ENCODE data around the gene NELL2.

Gene NELL2

DNA sequence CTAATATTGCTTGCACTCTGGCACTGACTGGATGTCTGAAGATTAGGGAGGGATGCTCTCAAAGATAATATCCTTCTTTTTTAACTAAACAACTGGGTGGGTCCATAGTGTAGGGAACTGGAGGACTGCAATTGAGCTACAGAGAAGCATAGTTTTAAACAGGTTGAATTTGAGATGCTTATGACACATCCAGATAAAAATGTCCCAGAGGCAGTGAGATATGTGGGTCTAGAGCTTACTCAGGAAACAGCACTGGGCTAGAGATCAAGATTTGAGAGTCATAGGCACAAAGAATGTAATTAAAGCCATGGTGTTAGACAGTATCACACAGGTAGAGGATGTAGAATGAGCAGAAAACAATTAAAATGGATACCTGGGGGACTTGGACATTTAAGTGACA is 198.4 kb downstream of the NELL2 start:
- DNase-seq, result no peak

DNA sequence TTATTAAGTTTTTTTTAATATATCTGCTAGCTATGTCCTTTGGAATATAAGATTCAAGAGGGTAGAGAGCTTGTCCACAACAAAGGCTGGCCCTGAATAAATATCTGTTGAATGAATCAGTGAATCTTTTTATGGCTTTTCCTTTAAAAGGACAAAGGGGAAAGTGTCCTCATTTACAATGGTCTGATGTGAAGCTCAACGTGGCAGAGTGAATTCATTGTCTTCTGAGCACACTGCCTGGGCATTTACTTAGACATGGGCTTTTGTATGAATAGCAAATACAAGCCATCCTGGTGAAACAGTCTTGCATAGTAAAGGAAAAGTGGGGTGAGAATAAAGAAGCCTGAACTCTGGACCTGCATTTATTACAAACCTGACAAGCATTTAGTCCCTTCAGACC is 201.2 kb downstream of the NELL2 start:
- DNase-seq, result no peak

DNA sequence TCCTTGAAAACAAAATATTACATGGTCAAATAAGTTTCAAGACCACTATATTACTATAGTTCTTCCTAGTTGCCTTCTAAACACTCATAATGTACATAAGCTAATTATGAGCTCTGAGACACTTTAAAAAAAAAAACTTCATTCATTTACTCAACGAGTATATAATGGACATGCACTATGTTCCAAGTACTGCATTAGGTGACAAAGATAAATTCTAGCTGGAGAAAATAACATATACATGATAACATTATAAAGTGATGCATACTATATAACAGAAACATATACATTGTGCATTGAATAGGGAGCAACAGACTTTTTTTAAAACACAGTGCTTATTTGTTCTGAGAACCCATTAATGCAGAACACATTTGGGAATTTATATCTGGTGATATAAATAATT is 202.3 kb downstream of the NELL2 start:
- no peak for DNase-seq

DNA sequence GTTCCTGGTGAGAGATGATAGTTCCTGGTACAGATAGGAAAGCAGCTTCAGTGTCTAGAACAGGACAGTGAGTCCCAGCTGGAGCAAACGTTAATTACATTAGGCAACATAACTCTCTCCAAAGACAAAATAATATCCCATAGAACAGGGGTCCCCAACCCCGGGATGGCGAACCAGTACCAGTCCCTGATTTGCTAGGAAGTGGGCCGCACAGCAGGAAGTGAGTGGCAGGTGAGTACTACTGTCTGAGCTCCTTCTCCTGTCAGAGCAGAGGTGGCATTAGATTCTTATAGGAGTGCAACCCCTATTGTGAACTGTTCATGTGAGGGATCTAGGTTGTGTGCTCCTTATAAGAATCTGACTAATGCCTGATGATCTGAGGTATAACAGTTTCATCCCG is 204.1 kb downstream of the NELL2 start:
- no peak for DNase-seq

DNA sequence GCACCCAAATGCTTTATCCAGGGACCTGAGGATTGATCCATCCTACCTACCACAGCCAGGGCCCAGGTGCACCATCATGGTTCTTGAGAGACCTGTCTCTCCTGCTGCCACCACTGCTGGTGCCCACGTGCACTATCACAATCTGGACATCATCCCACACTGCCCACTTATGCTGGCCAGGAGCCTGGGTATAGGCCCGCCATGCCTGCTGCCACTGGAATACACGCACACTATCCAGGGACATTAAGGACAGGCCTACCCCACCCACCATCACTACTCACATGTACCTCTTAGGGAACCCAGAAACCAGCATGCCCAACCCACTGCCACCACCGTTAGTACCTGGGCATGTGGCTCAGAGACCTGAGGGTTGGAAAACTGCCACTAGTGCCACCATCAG is 207.7 kb downstream of the NELL2 start:
- DNase-seq, result no peak

DNA sequence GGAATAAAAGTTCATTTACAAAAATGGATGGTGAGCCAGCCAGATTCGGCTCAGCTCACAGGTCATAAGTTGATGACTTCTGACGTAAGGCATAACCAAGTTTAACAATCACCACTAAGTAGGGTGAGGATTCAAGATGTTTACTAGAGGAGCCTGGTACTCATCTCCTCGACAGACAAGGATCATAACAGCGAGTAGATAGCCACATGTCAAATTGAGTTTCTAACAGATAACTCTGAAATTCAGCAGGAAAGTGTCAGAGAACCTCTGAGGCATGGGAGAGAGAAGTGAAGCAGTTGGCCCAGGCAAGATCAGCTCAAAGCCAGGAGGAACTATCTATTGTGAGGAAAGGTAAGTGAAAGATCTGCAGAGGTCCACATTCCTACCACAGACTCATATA is 208.7 kb downstream of the NELL2 start:
- no peak for DNase-seq

DNA sequence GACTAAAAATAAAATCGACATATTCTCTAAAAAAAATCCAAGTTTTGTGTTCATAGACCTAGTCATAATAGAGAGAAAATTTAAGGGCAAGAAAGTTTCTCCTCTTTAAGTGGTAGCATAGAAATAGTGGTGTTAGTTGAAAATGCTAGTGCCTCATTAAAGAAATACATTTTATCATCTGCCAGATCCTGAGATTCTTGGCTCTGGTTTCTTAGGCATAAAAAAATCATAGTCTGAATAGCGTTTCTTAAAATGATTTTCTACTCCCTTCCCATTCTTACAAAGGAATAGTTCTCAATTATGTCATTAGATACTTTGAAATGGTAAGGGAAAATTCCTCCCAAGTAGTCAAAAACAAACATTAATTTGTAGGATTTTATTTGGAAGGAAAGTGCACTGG is 212.8 kb downstream of the NELL2 start:
- DNase-seq, result no peak

DNA sequence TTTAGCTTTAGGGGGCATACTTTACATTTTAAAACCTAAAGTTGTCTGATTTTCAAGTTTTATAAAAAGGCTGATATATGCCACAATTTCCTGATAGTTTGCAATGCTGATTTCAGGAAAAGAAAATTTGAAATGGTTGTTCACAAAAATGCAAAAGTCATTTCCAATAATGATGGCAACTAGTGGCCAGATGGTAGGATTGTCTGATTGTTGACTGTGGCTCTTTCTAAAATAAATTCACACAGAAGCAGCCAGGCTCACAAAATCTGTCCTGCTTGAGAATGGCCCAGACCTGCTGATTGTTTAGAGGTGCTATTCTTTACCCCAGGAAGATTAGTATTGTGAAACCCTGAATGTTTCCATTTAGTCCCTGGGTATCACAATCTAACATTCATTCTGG is 220.3 kb downstream of the NELL2 start:
- DNase-seq, result no peak

DNA sequence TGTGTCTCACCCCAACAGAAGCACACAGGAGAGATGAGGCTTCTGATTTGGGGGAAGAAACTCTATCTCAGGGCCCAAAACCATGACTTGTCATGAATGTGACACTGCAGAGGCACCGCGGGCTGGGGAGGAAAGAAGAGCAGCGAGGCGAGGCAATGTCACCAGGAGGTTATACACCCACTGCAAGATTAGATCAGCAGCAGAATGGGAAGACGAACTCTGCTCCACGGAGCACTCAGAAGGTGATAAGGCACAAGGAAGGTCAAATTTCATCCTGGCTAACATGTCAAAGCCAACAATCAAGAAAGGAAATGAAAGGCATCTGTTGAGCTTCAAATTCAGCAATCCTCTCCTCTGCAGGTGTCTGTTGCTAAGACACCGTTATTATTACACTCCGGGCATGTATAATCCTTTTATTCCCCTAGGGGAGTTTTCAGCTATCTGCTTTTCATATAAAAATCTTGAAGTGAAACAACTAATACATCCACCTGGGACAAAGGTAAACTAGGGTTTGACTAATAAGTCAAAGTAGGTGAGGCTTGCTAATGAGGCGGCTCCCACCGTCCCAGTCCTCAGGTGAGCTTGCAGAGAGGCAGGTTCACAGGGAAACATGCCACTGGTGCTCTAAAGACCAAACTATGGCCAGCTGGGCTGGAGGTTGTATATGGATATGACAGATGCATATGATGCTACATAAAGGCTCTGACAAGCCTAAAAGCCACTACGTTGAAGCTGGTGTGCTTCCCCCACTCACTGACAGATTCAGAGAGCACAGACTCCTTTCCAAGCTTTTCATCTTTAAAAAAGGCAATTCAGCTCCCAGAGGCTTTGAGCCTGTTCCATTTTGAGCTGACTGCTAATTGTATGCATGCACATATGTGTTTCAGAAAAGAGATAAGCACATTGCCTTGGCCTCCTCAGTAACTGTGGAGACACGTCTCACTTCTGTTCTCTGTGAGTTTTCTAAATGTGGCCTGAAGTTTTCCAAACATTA is 221.2 kb downstream of the NELL2 start:
- DNase-seq, result no peak

DNA sequence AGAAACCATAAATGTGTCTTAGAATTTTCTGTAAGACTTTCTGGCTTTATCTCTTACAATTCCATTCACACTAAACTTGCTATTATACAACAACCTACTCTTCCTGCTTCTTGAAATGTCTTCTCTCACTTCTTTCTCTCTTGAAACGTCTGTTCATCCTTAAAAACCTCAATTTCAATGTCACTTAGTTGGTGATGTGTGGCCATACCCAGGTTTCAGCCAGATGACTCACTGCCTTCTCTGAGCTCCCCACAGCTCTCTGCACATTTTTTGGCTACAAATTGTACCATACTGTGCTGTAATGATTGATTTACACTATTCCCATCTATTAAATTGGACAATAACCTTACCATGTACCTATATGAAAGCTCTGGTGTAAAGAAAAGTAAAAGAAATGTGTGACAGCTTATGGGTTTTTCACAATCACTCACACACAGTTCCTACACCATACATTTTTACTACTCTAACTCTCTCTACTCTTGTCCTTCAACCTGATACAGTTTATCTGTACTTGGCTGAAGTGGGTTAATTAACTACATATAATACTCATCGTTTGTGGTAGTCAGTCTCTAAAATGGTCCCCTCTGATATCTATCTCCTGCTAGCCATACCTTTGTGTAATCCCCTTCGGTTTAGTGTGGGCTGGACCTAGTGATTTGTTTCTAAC is 222.1 kb downstream of the NELL2 start:
- no peak for DNase-seq

DNA sequence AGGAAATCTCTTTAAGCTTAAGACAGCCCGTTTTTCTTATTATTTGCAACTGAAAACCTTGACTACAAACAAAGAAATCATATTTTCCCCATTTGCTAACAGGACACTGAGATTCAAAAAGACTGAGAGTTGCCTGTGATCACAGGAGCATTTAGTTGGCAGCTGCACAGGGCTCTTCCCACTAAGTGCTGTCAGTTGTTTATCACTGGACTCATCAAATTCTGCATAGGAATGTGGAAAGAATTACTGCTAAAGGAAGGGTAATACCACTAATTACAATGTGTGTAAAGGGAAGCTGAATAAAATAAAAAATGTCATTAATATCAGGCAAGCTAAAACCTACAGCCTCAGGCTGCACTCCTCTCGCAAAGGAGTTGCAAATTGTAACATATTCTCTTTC is 226.4 kb downstream of the NELL2 start:
- DNase-seq, result no peak

DNA sequence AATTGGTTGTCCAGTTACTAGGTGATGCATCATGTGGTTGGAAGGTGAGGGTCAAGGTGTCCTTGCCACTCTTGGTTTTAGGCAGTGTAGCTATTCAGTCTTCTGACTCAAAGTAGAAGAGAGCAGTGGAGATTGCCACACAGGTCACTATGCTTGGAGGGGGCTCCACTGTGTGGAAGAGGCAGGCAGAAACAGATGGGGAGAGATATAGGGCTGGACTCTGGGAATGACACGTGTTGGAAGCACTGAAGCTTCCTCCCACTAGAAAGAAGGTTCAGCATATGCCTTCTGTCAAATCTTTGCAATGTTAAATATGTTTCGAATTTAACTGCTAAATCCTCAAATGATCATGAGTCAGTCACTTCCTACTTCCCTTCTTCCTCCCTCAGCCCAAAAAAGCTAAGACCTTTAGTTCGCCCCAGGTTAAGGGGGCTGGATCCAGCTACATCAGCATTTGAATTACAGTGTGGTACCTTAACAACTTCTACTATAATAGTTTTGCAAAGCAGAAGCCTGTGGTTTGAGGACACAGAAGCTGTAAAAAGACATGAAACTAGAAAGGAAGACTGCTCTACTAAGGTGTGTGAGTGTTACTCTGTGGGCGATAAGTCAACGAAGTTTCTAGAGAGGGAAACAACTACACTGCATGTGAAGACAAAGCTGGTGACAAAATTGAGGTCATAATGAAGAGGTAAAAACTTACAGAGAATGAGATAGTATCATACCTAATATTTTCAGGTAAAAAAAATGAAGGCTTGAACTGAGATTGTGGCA is 228.0 kb downstream of the NELL2 start:
- no peak for DNase-seq

DNA sequence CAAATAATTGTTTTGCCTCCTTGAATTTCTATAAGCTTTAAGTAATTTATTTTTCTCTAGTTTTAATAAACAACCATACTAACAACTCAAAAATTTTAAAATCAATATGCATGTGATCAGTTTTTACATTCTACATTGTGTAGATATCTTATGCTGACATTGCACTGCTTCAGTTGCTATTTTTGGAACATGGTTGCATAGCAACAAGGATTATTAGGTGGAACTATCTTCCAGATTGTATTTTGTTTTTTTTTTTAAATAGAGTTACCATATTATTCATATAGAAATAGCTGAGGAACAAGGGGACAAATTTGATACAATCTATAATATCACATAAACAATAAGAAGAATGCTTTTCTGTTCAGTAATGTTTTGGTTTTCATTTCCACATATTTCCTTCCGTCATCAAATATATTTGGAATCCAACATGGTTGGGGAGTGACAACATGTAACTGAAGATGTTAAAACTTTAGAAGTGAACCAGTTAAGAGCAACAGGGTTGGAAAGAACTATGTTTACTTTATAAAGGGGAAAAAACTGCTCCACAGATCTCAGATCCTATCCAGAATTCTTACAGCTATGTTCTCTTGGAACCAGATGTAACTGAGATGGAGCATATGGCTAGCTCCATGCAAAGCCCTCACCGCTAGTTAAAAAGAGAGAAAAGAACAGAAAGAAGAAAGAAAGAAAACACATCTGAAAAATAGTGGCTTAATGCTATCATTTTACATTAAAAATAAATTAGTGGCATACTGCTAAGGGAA is 235.5 kb downstream of the NELL2 start:
- DNase-seq, result no peak

DNA sequence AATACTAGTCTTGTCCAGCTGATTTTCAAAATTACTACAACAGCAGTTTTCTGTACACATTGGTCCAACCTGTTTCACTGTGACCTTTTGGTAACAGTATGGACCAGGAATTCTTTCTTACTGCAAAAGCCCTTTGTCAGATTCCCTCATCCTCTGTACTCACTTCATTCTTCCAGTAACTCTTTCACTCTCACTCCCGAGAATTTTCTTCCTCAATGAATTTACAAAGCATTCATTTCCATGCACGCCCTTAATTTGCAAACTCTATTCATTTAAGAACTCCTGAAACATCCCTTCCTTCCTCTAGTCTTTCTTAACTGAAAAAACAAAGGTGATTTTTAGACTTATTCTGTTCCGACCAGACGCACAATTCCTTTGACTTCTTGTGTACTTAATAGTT is 238.2 kb downstream of the NELL2 start:
- no peak for DNase-seq

DNA sequence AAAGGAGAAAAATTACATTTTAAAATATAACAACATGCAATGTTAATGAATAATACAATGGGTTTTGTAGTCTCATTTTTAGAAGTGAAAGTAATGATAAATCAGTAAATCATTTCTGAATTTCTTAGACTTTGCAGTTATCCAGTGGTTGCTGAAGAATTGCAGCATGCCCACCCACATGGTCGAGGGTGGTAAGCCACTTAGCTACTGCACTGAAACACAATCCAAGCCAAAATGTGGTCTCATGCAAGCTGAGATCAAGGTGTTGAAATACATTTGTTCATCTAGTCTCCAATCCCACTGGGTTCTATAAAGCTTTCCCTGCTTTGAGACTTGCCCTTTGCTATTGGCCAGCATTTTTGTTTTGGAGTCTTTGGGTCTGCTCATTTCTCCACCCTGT is 247.9 kb downstream of the NELL2 start:
- no peak for DNase-seq

DNA sequence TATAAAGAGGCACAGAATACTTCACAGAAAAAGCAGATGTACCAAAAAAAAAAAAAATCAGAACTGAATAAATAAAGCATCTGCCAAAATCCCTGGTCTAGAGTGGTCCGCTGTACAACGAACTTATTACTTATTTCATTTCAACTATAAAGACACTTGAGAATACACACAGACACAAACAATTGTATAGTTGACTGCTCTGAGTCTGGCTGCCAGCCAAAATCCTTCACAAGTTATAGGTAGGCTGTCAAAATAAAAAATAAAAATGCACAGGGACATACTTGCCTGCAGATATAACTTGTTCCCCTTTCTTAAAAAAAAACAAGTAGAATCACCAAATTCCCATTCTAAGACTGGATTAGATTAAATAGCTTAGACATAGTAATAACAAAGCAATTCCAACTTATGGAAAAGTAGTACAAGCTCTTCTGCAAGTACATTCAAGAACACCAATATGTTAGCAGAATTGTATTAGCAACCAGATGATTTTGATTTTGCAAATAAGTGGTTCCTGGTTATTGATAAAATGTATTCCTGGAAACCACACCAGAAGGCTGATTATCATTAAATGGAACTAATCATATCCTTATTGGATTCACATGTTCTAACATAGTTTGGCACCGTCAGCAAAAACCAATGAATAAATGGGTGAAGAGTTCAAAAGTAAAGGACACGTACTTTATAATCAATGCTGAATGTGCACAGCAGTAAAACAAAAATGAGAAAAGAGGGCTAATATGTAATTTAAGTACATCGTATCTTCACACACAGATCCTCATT is 248.5 kb downstream of the NELL2 start:
- no peak for DNase-seq

DNA sequence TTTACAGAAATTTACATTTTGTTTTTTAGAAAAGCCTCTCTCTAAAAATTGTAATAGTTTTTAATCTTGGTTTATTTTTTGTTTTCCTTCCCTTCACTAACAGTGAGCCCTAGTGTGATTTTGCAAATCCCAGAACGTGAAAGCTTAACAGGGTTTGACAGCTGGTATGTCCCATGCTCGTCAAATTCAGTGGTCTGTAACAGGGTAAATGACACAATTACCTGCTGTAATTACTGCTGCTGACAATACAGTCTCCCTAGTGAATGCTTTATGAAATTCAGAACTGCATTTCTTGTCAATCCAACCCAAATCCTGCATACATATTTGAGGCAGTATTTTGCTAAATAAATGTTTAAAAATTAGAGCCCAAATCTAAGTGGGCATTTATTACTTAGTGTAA is 249.2 kb downstream of the NELL2 start:
- no peak for DNase-seq

DNA sequence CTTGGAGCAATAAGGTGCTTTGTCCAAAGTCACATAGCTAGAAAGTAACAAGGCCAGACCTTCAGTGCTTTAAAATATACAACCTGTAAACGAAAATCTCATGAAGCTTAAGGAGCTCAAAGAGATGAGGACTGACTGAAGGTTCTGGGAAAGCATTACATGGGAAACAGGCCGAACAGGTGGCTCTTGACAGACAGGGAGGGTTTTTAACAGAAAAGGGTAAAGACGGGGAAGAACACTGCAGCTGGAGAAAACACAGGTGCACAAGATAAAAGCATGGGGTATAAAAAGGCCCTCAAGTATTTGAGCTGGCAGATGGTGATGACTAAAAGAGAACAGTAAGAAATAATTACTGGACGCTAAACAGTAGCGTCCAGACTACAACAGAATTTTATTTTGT is 257.2 kb downstream of the NELL2 start:
- DNase-seq, result no peak

DNA sequence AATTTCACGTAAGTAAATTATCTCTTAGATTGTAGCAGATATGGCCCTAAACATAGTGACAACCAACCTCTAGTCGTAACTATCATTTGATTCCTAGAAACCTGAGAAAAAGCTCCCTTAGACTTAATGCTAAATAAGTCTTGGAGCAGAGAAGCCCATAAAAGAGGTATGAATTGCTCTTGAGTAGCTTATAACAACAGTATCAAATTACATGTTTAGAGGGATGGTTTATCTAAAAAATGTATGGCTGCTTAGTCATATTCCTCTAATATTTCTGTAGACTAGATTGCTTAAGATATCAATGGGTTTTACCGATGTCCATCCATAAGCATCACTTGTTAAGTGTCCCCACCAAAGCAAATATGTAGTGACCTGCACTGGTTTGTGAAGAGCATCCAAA is 259.7 kb downstream of the NELL2 start:
- DNase-seq, result no peak

DNA sequence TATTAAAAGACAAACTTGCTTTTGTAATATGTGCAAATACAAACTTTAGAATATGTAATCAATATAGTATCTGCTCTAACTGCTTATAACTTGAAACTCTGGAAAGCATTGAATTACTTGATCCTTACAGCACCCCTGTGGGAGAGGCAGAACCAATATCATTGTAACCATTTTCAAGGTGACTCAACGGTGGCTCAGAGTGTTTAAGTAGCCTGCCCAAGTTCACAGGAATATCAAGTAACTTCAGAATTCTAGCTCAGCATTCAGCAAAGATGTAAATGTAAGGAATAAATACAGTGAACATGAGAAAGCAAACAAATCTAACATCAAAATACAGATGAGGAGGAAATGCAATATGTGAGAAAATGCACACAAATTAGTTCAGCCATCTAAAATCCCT is 264.6 kb downstream of the NELL2 start:
- DNase-seq, result no peak

DNA sequence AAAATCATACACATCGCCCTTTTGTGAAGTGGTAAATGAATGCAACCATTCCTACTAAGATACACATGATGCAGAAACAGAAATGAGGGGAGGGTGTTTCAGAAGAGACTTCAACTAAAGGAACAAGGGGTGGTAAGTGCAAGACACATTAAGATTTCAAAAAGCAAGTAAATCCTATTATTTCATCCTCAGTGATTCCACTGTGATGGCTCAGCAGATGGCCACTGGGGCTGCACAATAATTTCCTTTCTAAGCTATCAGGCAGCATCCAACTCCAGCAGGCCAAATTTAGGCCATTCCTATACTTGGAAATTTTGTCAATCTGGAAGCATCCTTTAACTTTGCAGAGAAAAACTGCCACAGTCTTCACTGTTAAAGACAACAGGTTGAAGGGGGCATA is 272.4 kb downstream of the NELL2 start:
- no peak for DNase-seq

DNA sequence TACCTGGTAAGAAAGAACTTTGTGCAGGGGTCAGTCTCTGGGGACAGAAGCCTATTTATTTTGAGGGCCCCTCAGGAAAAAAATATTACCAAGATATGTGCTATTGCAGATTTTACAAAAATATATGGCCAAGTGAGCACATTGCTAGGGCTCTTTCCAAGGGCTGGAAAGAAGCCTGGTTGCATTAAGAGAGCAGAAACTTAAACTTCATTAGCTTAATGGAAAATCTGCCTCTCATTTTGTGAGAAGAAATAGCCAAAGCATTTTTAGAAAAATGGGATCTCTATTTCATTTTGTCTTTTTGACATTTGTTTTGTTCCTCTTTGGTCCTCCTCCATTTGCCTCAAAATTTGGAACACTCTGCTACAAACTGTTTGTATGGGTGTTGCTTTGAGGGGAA is 283.5 kb downstream of the NELL2 start:
- no peak for DNase-seq
